ENCODE data around the gene GLRX2.
"Not testable (repeated sequence)": the region's sequence is repeated elsewhere in the genome, so short reads cannot be mapped to it uniquely, and the experiment has no call there.

Gene GLRX2

GRCh38 chr1:193104907-193105820 lies at the start of gene GLRX2:
Gene GLRX2, minus strand, starts transcription at chr1:193105414. Its CDS starts 32 bp downstream, at chr1:193105382.
- peak; percentile 86 for DNase-seq

GRCh38 chr1:193144999-193145398 lies 39.8 kb upstream of the GLRX2 start:
- no peak for DNase-seq

- no peak for DNase-seq
These were observed 39.2 kb upstream of the GLRX2 start for GRCh38 chr1:193144361-193144938.

- DNase-seq: peak; percentile 16
These were observed 38.1 kb upstream of the GLRX2 start for GRCh38 chr1:193143285-193143684.

GRCh38 chr1:193142409-193142808 lies 37.2 kb upstream of the GLRX2 start:
- DNase-seq: no peak

GRCh38 chr1:193141804-193142203 lies 36.6 kb upstream of the GLRX2 start:
- DNase-seq: no peak

- DNase-seq: no peak
These were observed 35.0 kb upstream of the GLRX2 start for GRCh38 chr1:193140254-193140653.

GRCh38 chr1:193131266-193131860 lies 26.1 kb upstream of the GLRX2 start:
- no peak for DNase-seq

GRCh38 chr1:193125369-193125768 lies 20.2 kb upstream of the GLRX2 start:
- no peak for DNase-seq

GRCh38 chr1:193123751-193124150 lies 18.5 kb upstream of the GLRX2 start:
- DNase-seq: no peak

GRCh38 chr1:193121616-193122593 lies 16.7 kb upstream of the GLRX2 start, which contains the start of gene CDC73:
Gene CDC73, plus strand, starts transcription at chr1:193122031. Its CDS starts 170 bp downstream, at chr1:193122201.
- DNase-seq: peak; percentile 97

GRCh38 chr1:193120604-193121166 lies 15.5 kb upstream of the GLRX2 start:
- DNase-seq: no peak

GRCh38 chr1:193118803-193119730 lies 13.9 kb upstream of the GLRX2 start:
- DNase-seq: no peak

- DNase-seq: no peak
These were observed 13.0 kb upstream of the GLRX2 start for GRCh38 chr1:193118194-193118593.

GRCh38 chr1:193117167-193117566 lies 12.0 kb upstream of the GLRX2 start:
- not testable (repeated sequence) for DNase-seq

GRCh38 chr1:193115629-193116227 lies 10.5 kb upstream of the GLRX2 start:
- DNase-seq: peak; percentile 97

GRCh38 chr1:193114485-193115095 lies 9.4 kb upstream of the GLRX2 start:
- DNase-seq: no peak

GRCh38 chr1:193113992-193114332 lies 8.7 kb upstream of the GLRX2 start:
- no peak for DNase-seq

- no peak for DNase-seq
These were observed 8.2 kb upstream of the GLRX2 start for GRCh38 chr1:193113258-193113991.

All from fibroblast of skin of right biceps (primary cell).